ENCODE results near the gene TBKBP1.
A peak's percentile ranks its signal among the peaks of the same experiment; 100 is the strongest.

The TBKBP1 gene

GRCh38 chr17:47699536-47699840, 5.5 kb downstream of the TBKBP1 start:
- no peak for DNase-seq (ENCODE audit: low read depth)

GRCh38 chr17:47700471-47701449, 6.8 kb downstream of the TBKBP1 start:
- DNase-seq (ENCODE audit: low read depth): no peak

- DNase-seq (ENCODE audit: low read depth): no peak
Measured at GRCh38 chr17:47701608-47702007, 7.6 kb downstream of the TBKBP1 start.

DNA sequence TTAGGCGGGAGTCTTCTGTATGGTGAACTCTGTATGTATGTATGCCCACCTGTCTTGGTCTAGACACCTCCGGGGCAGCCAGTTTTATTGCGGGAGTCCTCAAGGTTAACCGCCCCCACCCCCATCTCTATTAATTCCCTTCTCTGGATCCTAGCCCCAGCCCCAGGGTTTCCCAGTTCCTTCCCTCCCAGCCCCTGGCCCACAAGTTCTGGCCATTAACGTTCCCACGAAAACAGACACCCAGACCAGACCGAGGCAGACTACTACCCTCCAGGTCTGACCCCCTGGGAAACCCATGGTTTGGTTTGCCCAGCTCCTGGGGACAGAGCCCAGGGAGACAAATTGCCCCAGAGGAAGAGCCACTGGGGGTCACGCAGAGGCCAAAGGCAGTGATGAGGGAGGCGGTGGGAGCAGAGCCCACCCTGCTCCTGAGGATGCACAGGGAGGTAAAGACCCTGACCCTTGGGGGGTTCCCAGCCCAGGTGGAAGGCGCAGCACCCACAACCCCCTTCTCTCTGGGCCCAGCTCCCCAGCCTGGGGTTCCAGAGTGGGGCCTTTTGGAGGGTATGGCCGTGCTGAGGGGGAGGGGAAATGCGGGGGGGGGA, 8.5 kb downstream of the TBKBP1 start:
- DNase-seq (ENCODE audit: low read depth): no peak

DNA sequence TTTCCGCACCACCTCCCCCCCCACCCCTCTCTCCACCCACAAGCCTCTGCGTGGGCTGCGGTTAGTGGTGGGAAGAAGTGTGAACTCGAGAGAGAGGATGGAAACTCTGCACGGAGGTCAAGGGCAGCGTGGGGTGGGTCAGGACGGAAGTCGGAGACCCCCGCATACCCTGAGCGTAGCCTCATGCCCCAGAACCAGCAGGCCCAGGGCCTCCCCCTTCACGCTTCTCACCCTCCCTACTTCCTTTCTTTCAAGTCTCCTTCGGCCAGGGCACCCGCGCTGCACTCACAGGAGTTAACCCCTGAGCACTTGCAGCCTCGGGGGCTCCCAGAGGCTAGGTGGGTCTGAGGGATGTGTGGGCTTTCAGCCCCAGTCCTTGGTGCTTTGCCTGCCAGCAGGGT, 9.2 kb downstream of the TBKBP1 start:
- no peak for DNase-seq (ENCODE audit: low read depth)

- no peak for DNase-seq (ENCODE audit: low read depth)
Measured at GRCh38 chr17:47703671-47704070, 9.7 kb downstream of the TBKBP1 start.

DNA sequence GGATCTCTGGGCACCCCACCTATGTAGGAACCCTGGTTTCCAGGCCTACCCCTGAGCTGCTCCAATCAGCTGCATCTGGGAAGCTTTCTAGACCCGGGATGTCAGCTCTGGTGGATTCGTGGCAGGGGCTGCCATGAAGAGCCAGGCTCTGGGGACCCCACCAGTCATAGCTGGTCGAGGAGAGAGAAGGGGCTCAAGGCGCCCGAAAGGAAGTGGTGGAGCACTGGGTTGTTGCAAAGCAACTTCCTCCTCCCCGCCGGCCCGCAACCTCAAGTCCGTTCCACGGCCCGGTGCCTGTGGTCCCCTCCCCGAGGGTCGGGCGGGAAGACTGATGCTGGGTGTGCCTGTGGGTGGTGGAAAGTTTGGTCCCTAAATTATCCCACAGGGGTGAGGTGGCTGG, 10.2 kb downstream of the TBKBP1 start:
- DNase-seq (ENCODE audit: low read depth): no peak

- no peak for DNase-seq (ENCODE audit: low read depth)
Measured at GRCh38 chr17:47704736-47705135, 10.8 kb downstream of the TBKBP1 start.

DNA sequence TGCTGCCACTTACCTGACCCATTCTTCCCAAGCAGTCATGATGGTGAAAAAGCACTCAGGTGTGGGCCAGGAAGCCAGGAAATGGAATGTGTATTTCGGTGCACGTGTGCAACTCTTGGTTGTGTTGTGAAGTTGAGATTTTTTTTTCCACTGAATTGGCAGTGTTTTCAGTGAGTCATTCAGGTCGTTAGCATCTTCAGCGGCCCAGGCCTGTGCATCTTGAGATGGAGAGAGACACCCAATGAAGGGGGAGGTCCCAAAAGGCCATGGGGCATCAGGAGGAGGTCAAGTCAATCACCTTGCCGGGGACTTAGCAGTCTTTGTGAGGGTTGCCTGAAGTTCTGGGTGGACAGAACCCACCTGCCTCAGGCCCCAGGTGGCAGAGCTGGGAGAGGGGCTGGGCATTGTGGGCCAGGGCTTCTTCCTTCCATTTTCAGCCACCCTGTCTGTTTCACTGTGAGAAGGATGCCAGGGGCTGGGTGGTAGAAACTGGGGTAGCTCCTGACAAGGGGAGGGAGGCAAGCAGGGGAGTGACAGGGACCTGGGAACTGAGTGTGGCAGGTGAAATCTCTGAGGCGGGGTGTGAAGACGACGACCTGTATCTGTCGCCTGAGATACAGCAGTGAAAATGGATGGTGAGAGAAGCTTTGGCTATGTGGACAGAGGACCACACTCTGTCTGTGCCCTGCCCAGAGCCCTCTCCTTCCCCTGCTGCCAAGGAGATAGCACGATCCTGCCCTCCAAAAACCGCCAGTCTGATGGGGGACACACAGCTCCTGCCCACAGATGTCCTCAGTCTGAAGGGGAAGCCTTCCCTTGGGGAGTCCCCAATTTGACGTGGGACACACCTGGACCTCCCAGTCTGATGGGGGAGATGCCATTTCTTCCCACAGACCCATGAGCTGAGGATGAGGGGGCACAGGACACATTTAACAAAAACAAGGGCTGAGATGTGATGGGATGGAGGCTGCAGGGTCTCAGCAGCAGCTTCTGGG, 11.9 kb downstream of the TBKBP1 start:
- DNase-seq (ENCODE audit: low read depth): no peak

GRCh38 chr17:47707056-47707804, 13.3 kb downstream of the TBKBP1 start:
- no peak for DNase-seq (ENCODE audit: low read depth)

DNA sequence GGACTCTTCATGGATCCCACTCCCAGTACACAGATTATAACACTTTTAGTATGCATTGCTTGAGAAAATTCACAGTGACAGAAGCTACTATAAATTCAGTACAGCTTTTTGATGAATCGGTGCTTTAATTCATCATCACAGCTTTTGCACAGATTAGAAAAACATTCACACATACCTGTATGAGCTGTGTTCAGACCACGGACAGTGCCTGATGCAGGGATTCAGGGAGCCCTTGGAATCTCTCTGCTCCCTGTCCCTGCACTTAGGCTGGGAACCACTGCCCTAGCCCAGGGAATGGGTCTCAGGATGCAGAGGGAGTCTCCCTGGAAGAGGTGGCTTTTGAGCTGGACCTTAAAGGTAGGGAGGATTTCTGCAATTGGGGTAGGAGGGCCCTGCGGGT, 13.9 kb downstream of the TBKBP1 start:
- DNase-seq (ENCODE audit: low read depth): no peak

- no peak for DNase-seq (ENCODE audit: low read depth)
Measured at GRCh38 chr17:47708312-47708863, 14.4 kb downstream of the TBKBP1 start.

DNA sequence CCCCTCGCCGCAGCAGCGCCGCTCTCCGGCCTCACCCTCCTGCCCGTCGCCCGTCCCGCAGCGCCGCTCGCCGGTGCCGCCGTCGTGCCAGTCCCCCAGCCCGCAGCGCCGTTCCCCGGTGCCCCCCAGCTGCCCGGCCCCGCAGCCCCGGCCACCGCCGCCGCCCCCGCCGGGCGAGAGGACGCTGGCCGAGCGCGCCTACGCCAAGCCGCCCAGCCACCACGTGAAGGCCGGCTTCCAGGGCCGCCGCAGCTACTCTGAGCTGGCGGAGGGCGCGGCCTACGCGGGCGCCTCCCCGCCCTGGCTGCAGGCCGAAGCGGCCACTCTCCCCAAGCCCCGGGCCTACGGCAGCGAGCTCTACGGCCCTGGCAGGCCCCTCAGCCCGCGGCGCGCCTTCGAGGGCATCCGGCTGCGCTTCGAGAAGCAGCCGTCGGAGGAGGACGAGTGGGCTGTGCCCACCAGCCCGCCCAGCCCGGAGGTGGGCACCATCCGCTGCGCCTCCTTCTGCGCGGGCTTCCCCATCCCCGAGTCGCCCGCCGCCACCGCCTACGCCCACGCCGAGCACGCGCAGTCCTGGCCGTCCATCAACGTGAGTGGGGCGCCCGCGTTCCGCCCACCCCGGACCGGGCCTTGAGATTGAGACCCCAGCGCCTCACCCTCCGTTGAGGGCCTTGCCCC, 15.0 kb downstream of the TBKBP1 start:
- peak; percentile 28 for DNase-seq (ENCODE audit: low read depth)

DNA sequence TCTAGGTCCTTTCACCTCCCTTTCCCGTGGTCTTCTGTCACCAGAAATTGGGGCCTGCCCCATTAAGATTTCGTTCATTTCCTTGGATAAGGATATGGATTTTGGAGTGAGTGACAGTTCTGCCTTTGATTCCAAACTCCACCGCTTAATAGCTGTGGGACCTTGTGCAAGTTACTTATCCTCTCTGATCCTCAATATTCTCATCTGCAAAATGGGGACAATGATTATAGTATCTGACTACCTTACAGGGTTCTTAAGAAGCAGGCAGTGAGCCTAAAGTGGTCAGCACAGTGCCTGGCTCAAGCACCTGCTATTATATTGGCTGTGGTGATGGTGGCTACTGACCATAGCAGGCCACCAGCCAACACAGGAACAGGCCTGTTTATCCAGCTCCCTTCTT, 15.6 kb downstream of the TBKBP1 start:
- DNase-seq (ENCODE audit: low read depth): no peak

GRCh38 chr17:47711366-47712099, 17.6 kb downstream of the TBKBP1 start:
- DNase-seq (ENCODE audit: low read depth): no peak

DNA sequence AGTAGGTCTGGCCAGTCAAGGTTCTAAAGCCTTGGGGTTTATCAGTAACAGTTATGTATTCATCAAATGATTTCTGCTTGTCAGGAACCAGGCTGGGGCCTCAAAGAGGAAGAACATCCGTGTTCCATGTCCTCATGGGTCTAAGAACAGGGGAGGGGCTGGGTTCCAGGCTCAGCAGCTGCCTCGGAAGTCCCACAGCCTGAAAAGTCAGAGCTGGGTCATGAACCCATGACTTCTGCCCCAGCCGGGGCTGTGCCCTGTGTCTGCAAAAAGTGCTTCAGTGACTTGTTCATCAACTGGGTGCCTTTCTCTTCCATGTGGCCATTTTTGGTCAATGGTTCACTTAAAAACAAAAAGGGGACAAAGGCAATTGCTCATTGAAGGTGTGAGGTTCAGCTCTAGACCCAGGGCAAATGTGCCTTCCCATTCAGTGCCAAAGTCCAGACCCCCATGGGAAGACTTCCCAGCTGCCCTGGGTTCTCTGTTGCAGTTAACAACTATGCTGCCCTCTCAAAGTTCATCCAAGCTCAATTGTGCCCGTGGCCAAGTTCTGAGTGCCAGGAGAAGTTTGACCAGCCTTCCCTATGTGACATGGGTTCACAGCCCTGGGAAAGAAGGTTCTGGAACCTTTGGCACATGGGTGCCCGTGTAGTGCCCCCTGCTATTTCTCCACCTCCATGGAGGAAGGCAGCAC, 18.5 kb downstream of the TBKBP1 start:
- no peak for DNase-seq (ENCODE audit: low read depth)

GRCh38 chr17:47713980-47714700, 20.2 kb downstream of the TBKBP1 start:
- DNase-seq (ENCODE audit: low read depth): no peak

GRCh38 chr17:47714773-47715396, 20.9 kb downstream of the TBKBP1 start:
- no peak for DNase-seq (ENCODE audit: low read depth)
